ENCODE measurements around the gene TIGD4. TPM values are rescaled to one million over a fixed set of nuclear protein-coding genes. Genes with fewer than 3 reads are reported as not detected.

Gene TIGD4
- polyA plus RNA-seq, 3 donors: 0.05 to 0.08 (median 0.07) TPM

DNA sequence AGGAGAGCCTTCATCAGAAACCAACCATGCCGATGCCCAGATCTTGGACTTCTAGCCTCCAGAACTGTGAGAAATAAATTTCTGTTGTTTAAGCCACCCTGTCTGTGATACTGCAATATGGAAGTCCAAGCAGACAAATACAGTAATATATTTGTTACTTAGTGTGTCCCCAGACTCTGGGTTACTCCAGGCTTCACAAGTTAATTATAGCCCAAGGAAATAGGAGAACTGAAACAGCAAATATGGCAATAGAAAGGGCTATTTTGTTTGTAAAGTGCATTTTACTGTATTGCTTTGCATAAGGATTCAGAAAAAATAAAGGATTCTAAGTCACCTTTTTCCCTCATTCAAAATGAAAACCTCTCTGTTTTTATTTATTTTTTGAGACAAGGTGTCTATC lies 15.7 kb downstream of the TIGD4 start:
- no peak overlapping the region for H3K4me3 ChIP-seq (replicated peaks in 1 of 3; ENCODE audit: low read depth in 2 of 3, low read length in 3 of 3)
- H3K4me1 ChIP-seq (ENCODE audit: control insufficient read depth in 1 of 2, insufficient read depth in 2 of 2, low read length in 2 of 2): peaks cover 8 to 10% of the 10 kb centered on the region in 2 donors
- H3K4me3 Mint-ChIP-seq: no peak overlapping the region
- H3K9me3 ChIP-seq (replicated peaks in 1 of 2; ENCODE audit: control insufficient read depth in 1 of 2, insufficient read depth in 1 of 2, low read length in 2 of 2): no peaks in the 10 kb centered on the region
- H3K27ac Mint-ChIP-seq: peak overlapping the region in 1 of 7 donors; percentile 27
- no peak for DNase-seq
- peak overlapping the region; percentile 11 for H2AFZ ChIP-seq (ENCODE audit: insufficient read depth, low read depth, low read length, poor library complexity, severe bottlenecking)
- H3K27ac ChIP-seq (ENCODE audit: low read depth in 1 of 2, low read length in 2 of 2): no peak overlapping the region
- peaks cover 2 to 3% (median 2%) of the 10 kb centered on the region in 3 donors for H3K27me3 Mint-ChIP-seq (ENCODE audit: low read depth in 3 of 3)
- no CpG with 5 or more reads among the region's 1 CpG for WGBS (ENCODE audit: insufficient coverage)
- peaks cover 0 to 3% of the 10 kb centered on the region in 2 donors for H3K36me3 Mint-ChIP-seq
- TF ChIP-seq, protein P1, sequence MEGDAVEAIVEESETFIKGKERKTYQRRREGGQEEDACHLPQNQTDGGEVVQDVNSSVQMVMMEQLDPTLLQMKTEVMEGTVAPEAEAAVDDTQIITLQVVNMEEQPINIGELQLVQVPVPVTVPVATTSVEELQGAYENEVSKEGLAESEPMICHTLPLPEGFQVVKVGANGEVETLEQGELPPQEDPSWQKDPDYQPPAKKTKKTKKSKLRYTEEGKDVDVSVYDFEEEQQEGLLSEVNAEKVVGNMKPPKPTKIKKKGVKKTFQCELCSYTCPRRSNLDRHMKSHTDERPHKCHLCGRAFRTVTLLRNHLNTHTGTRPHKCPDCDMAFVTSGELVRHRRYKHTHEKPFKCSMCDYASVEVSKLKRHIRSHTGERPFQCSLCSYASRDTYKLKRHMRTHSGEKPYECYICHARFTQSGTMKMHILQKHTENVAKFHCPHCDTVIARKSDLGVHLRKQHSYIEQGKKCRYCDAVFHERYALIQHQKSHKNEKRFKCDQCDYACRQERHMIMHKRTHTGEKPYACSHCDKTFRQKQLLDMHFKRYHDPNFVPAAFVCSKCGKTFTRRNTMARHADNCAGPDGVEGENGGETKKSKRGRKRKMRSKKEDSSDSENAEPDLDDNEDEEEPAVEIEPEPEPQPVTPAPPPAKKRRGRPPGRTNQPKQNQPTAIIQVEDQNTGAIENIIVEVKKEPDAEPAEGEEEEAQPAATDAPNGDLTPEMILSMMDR (IDR thresholded peaks at IDR 0.05): no peak
- H3K27me3 ChIP-seq (ENCODE audit: control insufficient read depth in 2 of 2, insufficient read depth in 2 of 2, low read length in 2 of 2): no peaks in the 10 kb centered on the region
- no peak overlapping the region for H3K4me2 ChIP-seq (replicated peaks; ENCODE audit: extremely low read depth, low read length, poor library complexity, severe bottlenecking)
- no peak overlapping the region for H3K9ac ChIP-seq (ENCODE audit: insufficient read depth, low read length, poor library complexity, severe bottlenecking)
- intact Hi-C loops (cut with micrococcal nuclease): no loop called here
- H3K36me3 ChIP-seq (replicated peaks in 1 of 2; ENCODE audit: control insufficient read depth in 1 of 2, insufficient read depth in 2 of 2, low read length in 2 of 2): no peaks in the 10 kb centered on the region
- H3K79me2 ChIP-seq (ENCODE audit: insufficient read depth, low read length): no peaks in the 10 kb centered on the region
- peaks cover 15% of the 10 kb centered on the region for H3K4me1 Mint-ChIP-seq
- H4K20me1 ChIP-seq (ENCODE audit: insufficient read depth, low read length): no peaks in the 10 kb centered on the region
- H3K9me3 Mint-ChIP-seq: peaks cover 0 to 6% (median 4%) of the 10 kb centered on the region in 7 donors

DNA sequence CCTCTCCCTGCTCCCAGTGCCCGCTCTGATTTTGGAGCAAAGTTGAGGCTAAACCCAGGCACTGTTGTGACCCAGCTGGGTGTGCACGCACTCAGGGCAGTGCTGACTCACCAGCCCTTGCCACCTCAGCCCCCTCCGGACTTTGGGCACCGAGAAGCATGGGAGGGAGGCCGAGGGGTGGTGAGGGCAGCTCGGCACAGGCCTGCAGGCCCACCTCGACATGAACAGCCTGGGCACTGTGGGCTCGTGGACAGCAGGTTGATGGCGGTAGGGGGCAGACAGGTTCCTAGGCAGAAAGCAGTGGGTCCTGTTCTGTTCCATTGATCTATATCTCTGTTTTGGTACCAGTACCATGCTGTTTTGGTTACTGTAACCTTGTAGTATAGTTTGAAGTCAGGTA lies 30.9 kb downstream of the TIGD4 start:
- Histone ChIP-seq H3K36me3 (replicated peaks in 1 of 2; ENCODE audit: control insufficient read depth in 1 of 2, insufficient read depth in 2 of 2, low read length in 2 of 2) (no peaks in the 10 kb centered on the region), H3K9me3 (replicated peaks in 1 of 2; ENCODE audit: control insufficient read depth in 1 of 2, insufficient read depth in 1 of 2, low read length in 2 of 2) (peaks cover 0 to 13% of the 10 kb centered on the region in 2 donors), H3K79me2 (ENCODE audit: insufficient read depth, low read length) (no peaks in the 10 kb centered on the region), H3K4me2 (replicated peaks; ENCODE audit: extremely low read depth, low read length, poor library complexity, severe bottlenecking) (no peak overlapping the region), H3K27me3 (ENCODE audit: control insufficient read depth in 2 of 2, insufficient read depth in 2 of 2, low read length in 2 of 2) (no peaks in the 10 kb centered on the region), H3K4me3 (replicated peaks in 1 of 3; ENCODE audit: low read depth in 2 of 3, low read length in 3 of 3) (no peak overlapping the region), H3K9ac (ENCODE audit: insufficient read depth, low read length, poor library complexity, severe bottlenecking) (no peak overlapping the region), H4K20me1 (ENCODE audit: insufficient read depth, low read length) (no peaks in the 10 kb centered on the region), H3K27ac (ENCODE audit: low read depth in 1 of 2, low read length in 2 of 2) (no peak overlapping the region), H2AFZ (ENCODE audit: insufficient read depth, low read depth, low read length, poor library complexity, severe bottlenecking) (no peak overlapping the region), H3K4me1 (ENCODE audit: control insufficient read depth in 1 of 2, insufficient read depth in 2 of 2, low read length in 2 of 2) (no peaks in the 10 kb centered on the region)
- TF ChIP-seq, protein P1 (IDR thresholded peaks at IDR 0.05): no peak
- WGBS (ENCODE audit: insufficient coverage): 97% methylated on average over 9 of the region's 9 CpGs
- Mint-ChIP-seq H3K27me3 (ENCODE audit: low read depth in 3 of 3) (peaks cover 0 to 4% (median 3%) of the 10 kb centered on the region in 3 donors), H3K4me3 (no peak overlapping the region), H3K36me3 (no peaks in the 10 kb centered on the region), H3K9me3 (peaks cover 0 to 16% (median 4%) of the 10 kb centered on the region in 7 donors), H3K27ac (no peak overlapping the region), H3K4me1 (no peaks in the 10 kb centered on the region)
- intact Hi-C loops (cut with micrococcal nuclease): no loop called here
- no peak for DNase-seq

Measured in CD14-positive monocyte (primary cell).